GM10847 (cell line): ENCODE results near the gene NKAIN1.

Experiments used
- POLR2A ChIP-seq: IDR thresholded peaks from 2 replicates; pipeline ENCODE4 v1.6.1; 2011; ENCODE audit not compliant: insufficient read length; ENCODE audit errors: extremely low read depth

Gene NKAIN1

DNA sequence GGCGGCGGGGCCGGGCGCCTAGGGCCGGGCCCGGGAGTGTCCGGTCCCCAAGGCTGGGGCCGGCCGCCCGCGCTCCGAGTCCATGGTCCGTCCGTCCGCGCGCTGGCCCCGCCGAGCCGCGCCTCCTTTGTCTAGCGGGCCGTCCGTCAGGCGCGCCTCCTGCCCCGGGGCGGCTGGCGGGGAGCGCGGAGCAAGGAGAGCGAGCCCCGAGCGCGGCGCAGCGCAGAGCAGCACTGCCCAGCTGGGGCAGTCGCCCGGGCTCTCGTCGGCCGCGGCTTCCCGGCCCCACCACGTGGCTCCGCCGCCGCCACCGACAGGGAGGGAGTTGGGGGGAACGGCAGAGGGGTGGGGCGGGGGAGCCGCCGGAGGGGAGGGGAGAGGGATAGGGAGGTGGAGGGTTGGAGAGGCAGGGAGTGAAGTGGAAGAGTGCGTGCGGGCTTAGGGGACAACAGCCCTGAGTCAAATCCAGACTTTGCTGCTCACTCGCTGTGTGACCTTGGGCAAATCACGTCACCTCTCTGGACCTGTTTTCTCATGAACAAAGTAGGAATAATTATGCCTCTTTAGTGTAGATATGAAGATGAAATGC lies at the start of gene NKAIN1:
TSS of gene NKAIN1 (minus strand) at position 235 of the 589 bp plus-strand sequence. CDS start 340 bp downstream, outside the sequence.
- TF ChIP-seq POLR2A, result no peak

- TF ChIP-seq POLR2A, result no peak
Measured at GRCh38 chr1:31289021-31289420, 49.3 kb upstream of the NKAIN1 start.

DNA sequence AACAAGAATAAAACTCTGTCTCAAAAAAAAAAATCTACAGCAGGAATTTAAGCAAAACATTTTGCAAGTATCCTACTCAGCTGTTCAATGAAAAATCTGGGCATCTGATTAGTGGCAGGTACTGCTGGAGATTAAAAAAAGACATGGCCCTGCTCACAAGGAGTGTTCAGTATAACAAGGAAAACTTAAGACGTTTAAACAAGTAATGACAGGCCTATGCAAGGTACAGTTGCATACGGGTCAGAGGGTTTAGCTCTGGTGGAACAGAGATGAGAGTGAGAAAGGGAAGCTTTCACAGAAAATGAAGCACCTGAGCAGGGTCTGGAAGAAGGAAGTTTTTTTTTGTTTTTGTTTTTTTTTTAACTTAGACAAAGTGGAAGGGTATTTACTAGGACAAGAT lies 33.9 kb upstream of the NKAIN1 start:
- no peak for TF ChIP-seq POLR2A

GRCh38 chr1:31272369-31272768 lies 32.7 kb upstream of the NKAIN1 start:
- no peak for TF ChIP-seq POLR2A

- TF ChIP-seq POLR2A, result no peak
Measured at GRCh38 chr1:31266547-31266946, 26.9 kb upstream of the NKAIN1 start.

DNA sequence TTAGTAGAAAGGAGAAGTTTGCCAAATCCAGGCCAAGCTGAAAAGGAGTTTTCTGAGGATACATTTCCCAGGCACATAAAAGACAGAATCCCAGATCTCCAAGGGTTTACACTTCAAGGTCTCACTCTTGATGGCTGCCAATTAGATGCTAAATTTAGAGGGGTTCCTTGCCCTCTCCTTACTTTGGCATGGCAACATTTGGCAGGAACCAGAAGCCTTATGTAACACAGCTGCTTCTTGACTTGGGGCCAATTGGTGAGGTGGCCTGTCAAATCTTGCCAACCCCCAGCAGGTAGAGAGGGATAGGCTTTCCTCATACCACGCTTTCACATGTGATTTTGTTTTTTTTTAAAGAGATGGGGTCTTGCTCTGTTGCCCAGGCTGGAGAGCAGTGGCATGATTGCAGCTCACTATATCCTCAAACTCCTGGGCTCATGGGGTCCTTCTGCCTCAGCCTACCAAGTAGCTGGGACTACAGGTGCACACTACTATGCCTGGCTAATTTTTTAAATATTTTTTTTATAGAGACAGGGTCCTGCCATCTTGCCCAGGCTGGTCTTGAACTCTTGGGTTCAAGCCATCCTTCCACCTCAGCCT lies 25.2 kb upstream of the NKAIN1 start:
- TF ChIP-seq POLR2A, result no peak

- TF ChIP-seq POLR2A, result no peak
Measured at GRCh38 chr1:31263408-31263807, 23.7 kb upstream of the NKAIN1 start.

DNA sequence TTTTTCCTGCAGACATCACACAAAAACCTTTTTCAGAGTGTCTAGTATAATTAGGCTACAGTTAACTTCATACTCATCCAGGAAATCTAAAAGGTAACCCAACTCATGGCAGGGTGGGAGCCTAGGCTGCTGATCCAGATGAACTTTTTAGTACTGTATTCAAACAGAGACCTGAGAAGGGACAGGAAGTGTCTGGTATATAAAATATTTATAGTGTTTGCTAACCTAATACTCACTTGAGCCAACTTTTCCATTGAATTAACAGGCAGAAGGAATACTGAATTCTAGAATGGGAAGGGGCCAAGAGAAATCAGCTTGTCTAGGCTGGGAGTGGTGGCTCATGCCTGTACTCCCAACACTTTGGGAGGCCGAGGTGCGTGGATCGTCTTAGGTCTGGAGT lies 22.2 kb upstream of the NKAIN1 start:
- no peak for TF ChIP-seq POLR2A

- TF ChIP-seq POLR2A, result no peak
Measured at GRCh38 chr1:31259746-31260145, 20.1 kb upstream of the NKAIN1 start.

DNA sequence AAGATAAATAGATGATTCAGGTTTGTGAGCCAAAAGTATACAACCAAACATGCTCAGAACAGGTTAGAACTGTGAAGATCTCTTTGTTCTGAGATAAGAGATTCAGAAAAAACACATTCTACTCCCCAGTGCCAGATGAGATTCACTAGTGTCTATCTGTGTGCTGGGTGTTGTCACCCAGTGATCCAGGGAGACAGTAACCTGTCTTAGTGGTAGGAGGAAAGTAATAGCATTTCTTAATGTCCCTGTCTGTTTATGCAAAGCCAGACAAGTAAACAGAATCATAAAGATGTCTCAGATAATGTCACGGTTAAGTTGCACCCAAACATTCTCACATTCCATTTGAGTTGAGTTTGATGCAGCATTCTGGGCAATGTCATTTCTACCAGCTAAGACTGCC lies 18.9 kb upstream of the NKAIN1 start:
- no peak for TF ChIP-seq POLR2A

GRCh38 chr1:31257213-31257612 lies 17.5 kb upstream of the NKAIN1 start:
- TF ChIP-seq POLR2A, result no peak

DNA sequence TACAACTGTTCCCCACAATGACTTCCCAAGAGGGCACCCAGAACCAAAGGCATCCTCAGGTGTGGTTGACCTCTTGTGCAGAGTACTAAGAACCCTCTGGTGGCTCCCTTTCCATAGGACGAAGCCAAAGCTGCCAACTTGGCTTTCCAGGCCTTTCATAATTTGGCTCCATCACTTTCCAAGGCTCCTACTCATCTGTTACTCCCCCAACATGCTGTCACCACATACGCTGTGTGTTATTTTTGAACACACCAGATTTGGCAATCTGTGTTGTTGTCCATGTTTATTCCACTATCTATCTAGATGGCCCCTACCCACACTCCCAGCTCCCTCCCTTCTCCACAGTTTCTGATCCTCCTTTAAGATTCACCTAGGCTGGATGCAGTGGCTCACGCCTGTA lies 10.2 kb upstream of the NKAIN1 start:
- no peak for TF ChIP-seq POLR2A

- no peak for TF ChIP-seq POLR2A
Measured at GRCh38 chr1:31248276-31248675, 8.6 kb upstream of the NKAIN1 start.

DNA sequence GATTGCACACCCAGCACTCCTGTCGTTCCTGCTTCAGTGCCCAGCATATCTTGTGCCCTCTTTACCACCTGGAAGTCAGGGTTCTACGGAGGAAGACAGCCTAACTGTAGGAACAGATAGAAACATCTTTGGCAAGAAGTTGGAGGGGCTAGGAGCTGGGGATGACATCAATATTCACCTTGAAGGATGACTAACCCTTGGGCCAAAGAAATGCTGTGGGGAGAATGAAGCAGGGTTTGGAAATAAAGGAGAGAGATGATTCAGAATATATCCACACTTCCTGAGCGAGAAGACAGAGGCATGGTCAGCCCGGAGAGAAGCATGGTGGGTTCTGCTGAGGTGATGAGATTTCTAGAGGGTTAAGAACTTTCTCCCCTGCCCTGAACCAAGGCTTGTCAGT lies 4.6 kb upstream of the NKAIN1 start:
- TF ChIP-seq POLR2A, result no peak

DNA sequence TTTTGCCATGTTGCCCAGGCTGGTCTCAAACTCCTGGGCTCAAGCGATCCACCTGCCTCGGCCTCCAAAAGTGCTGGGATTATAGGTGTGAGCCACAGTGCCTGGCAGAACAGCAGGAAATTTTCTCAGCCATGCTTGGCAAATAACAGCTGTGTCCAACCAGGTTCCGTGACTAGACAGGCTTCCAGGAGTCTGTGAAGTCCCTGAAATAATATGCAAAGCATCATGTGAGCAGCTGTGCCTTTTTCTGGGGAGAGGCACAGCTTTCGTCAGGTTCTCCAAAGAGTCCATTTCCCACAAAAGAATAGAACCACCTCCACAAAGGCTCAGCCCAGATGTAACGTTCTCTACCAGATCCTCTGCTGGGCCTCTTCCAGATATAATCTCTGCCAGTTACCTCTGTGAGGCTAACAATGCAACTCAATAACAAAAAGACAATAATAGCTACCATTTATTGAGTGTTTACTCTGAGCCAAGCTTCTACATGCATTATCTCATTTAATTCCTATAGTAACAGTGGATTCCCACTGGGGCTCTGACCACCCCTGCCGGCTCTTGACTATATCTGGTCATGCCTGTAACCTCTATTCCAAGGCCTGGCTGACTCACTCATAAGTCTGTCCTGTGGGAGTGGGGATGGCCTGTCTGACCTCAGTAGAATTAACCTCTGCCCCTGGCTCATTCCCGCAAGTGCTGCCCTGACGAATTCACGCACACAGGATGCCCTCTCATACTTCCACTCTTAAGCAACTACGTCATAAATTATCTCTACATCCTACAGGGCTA lies 4.0 kb upstream of the NKAIN1 start:
- no peak for TF ChIP-seq POLR2A

- no peak for TF ChIP-seq POLR2A
Measured at GRCh38 chr1:31241321-31241720, 1.6 kb upstream of the NKAIN1 start.
